SIG-M5 (cell line): ENCODE data around the gene YWHAB.
A peak's percentile ranks its signal among the peaks of the same experiment; 100 is the strongest.
"Not testable (repeated sequence)": the region's sequence is repeated elsewhere in the genome, so short reads cannot be mapped to it uniquely, and the experiment has no call there.

Experiments
- DNase-seq: peaks from one replicate; lab custom pipeline; 2025; lab: John Stamatoyannopoulos, UW

The YWHAB gene

DNA sequence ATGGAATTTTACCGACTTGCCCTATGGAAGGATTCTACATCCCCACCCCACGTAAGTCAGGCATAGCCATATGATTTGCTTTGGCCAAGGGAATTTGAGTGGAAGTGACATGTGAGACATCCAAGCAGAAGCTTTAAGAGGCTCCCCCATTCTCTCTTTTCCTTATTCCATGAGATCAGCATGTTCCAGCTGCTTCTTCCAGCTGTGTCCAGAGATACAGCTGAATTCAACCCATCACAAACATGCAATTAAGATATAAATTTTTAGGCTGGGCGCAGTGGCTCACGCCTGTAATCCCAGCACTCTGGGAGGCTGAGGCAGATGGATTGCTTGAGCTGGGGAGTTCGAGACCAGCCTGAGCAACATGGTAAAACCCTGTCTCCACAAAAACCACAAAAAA lies 16.0 kb upstream of the YWHAB start:
- no peak for DNase-seq

GRCh38 chr20:44882360-44882759 lies 3.1 kb upstream of the YWHAB start:
- DNase-seq = not testable (repeated sequence)

GRCh38 chr20:44883214-44883902 lies 2.1 kb upstream of the YWHAB start:
- DNase-seq = no peak

DNA sequence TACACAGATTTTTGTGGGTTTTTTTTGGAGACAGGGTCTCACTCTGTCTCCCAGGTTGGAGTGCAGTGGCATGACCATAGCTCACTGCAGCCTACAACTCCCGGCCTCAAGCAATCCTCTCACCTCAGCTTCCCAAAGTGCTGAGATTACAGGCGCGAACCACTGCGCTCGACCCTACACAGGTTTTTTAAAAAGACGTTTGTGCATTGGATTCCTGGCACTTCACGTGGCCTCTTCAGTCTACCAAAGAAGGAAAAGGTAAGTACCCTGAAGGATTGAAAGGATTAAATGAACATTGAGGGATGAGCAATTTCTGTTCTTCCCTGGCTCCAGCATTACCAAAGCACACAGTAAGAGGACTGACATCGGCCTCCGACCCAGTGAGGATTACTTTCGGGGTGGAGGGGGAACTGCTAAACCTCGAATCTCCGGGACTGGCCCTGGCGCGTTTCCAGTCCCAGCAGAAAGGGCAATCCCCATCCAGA lies 556 bp upstream of the YWHAB start:
- DNase-seq = no peak

DNA sequence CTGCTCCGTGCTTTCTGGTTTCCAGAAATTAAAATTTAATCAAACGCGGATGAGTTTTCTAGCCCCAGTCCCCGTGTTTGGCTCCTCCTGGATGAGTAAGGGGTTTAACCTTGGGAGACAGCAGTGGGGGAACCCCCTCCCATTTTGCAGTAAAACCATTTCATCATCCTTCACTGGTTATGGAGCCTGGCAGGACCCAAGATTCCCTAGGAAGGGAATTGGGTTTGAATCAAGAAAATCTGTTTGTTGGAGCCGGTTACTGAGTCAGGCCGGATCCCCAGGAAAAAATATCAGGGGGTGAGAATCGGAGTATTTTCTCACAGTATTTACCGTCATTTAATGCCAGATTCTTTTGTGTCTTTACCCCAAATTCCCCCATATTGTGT lies 754 bp downstream of the YWHAB start:
- DNase-seq = no peak

DNA sequence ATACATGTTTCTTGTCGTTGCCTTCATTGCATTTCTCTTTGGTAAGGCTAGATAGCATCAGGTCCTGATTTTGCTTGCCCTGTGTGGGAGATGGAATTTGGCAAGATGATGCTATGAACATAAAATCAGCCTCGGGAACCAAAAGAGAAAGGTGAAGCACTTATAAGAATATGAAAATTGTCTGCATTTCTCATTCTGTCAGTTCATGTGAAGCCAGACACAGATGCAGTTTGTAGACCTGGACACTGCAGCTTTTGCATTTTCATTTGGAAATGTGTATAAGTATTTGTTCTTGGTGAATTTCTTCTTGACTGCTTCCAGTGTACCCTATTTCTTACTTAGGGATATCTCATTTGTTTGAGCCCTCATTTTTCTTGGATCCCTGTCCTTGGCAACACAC lies 1.3 kb downstream of the YWHAB start:
- DNase-seq = no peak

DNA sequence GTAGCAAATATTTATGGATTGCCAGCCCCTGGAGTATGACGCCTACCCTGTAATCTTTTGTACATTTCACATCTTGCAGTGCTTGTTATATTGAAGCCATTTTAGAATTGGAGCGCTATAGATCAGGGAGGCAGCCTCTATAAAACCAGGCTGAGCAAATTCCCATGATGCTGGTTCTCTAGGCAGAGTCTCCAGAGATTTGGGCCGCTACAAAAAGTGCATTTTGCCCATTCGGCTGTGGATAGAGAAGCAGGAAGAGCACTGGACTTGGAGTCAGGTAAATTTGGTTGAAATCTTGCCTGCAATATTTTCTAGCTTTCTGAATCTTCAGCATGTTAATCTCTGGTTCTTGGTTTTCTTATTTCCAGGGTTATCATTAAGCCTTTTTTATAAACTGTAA lies 2.0 kb downstream of the YWHAB start:
- DNase-seq = no peak

DNA sequence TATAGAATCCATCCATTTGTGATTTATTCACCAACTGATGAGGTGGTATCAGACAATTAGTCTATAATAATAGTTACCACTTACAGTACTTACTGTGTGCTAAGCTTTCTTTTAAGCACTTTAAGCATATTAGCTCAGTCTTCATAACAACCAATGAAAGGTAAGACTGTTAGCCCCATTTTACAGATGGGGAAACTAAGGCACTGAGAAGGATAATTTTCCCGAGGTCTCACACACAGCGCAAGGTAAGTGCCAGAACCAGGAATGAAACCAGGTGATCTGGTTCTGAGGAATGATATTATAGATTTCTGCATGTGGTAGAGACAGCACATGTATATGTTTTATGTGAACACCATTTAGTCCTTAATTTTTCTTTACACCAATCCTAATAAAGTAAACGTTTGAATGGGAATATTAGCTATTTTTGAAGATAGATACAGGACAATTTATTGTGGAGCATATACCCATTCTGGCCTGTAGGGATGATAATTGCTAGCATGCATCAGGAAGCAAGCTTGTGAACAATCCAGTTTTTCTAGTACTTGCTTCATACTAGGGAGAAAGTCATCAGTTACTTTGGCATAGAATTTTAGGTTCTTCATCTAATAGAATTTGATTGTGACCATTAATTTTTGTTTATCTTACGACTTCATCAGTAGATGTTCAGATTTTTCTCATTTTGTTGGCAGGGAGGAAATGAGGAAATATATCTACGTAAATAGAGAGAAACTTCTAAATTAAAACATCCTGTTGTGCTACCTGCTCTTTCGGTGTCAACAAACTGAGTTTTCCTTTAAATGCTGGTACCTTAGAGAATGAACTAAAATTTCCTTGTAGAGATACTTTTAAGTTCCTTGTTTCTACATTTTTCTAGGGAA lies 3.0 kb downstream of the YWHAB start:
- DNase-seq = no peak

- no peak for DNase-seq
These were observed 6.3 kb downstream of the YWHAB start for GRCh38 chr20:44891826-44892225.

DNA sequence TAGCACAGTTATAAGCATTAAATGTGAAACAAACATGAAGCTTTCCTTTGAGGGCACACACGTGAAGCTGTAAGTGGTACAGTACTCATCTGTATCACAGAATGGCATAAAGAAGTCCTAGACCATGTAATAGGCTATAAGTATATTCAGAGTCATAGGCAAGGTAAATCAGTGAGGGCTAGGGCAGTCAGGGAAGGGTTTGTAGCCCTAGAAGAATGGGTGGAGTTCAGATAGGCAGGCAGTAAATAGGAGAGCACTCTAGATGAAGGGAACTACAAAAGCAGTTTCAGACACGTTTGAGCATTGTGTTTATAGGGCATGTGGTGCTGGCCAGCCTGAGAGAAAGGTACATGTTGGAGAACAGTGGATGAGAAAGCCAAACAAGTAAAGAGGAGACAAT lies 9.5 kb downstream of the YWHAB start:
- no peak for DNase-seq

DNA sequence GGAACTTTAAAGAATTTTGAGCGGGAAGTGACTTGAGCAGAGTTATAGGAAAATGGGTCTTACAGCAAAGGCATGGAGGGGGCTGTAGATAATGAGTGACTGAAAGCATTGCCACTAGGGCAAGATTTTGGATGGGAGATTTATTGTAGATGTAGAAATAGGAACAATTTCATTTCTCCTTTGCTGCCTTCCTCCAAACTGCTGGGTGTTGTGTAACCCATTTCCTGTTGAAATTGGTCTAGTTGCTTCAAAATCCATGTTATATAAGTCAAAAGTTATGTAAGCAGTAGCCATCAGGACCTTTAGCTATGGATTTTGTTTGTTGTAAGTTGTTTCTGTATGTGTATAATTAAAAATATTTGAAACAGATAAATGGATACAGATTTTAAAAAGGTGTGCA lies 11.1 kb downstream of the YWHAB start:
- DNase-seq = peak; percentile 83

DNA sequence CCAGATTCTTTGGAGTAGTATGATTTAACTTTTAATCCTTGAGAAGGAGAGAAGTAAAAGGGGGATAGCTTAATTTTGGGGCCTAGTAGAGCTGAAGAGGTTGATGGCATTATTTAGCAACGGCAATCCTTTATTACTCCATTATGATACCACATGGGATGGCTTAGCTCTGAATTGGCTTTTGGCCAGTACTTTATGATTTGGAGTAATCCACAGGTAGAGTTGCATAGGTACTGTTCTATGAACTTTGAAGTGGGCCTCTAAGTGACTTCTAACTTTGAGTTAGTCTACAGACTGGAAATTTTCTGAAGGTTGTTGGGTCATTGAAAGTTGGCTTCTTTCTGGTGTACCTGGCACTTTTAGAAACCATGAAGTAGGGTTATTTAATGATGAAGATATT lies 11.6 kb downstream of the YWHAB start:
- no peak for DNase-seq

DNA sequence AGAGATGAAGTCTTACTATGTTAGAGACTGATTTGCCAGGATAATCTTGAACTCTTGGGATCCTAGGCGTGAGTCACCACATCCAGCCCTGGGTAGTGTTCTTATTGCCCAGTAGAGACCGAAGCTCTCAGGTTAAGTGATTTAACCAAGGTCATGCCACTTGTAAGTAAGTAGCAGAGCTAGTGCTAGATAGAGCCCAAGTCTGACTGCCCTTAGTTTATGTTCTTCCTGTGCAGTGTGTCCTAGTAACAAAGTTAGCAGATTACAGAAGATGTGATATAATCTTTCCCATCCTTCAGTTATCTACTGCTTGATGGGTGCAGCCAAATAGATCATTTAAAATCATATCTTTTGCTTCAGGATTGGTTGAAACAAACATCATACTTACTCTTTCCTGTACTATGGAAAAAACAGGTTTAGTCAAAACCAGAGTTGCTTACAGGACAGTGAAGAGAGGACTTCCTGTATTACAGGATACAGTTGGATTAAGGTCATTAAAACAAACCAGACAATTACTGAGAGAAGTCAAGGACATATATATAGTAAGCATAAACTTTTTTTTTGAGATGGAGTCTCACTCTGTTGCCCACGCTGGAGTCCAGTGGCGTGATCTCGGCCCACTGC lies 14.8 kb downstream of the YWHAB start:
- DNase-seq = no peak

GRCh38 chr20:44901974-44902373 lies 16.5 kb downstream of the YWHAB start:
- DNase-seq = no peak

GRCh38 chr20:44904377-44904776 lies 18.9 kb downstream of the YWHAB start:
- no peak for DNase-seq

- DNase-seq = no peak
These were observed 23.7 kb downstream of the YWHAB start for GRCh38 chr20:44908987-44909871.

DNA sequence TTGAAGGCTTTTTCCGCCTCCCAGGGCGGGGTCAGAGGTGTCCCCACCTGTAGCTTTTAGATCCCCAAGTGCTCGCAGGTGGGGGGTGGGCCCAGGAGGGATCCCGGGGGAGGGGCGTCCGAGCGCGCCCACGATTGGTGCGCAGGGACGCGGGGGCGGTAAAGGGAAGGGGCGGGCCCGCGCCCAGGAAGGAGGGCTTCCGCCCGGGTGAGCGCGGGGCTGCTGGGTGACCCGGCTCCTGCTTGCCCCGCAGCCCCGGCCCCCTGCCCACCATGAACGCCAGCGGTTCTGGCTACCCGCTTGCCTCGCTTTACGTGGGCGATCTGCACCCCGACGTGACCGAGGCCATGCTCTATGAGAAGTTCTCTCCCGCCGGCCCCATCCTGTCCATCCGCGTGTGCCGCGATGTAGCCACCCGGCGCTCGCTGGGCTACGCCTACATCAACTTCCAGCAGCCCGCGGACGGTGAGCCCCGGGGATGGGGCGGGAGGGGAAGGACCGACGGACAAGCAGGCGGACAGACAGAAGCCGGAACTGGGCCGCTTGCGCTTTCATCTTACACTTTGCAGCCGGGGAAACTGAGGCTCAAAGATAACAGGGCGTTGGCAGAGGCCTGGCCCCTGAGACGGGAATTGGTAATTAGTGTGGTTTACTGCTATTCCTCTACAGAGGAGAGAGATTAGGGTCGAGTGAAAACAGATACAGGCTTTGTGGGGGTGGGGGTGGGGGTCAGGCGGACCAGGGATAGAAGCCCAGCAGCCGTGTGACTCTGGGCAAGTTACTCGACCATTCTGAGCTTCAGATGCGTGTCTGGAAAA lies 24.6 kb downstream of the YWHAB start, which contains the start of gene PABPC1L:
TSS of gene PABPC1L (plus strand) at position 189 of the 818 bp plus-strand sequence. CDS start at position 273, 84 bp downstream.
- no peak for DNase-seq

GRCh38 chr20:44910690-44911262 lies 25.3 kb downstream of the YWHAB start:
- no peak for DNase-seq

GRCh38 chr20:44911264-44911921 lies 25.9 kb downstream of the YWHAB start:
- no peak for DNase-seq

DNA sequence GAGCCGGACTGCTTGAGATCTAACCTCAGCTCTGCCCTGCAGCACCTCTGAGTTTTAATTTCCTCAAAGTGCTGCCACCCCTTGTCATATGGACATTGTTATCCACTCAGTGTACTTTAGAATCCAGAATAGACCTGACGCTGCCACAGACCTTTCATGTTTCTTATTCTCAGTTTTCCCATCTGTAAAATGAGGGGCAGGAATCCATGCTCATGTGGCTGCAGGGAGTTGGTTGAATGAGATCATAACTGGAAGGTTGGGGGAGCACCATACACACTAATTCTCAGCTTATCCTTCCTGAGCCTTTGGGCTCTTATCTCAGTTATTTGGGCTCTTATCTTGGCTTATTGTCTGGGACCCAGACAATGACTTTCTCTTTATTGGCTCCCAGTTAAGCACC lies 26.7 kb downstream of the YWHAB start:
- no peak for DNase-seq
